GM19438 (cell line): ENCODE measurements around the gene MEGF9.
A peak's percentile ranks its signal among the peaks of the same experiment; 100 is the strongest.

ENCODE experiments used
- ATAC-seq: cut with Tn5 transposase; IDR thresholded peaks from one replicate; pipeline ENCODE4 v1.9.1; 2021; ENCODE audit warnings: low read depth; ENCODE audit not compliant: unreplicated experiment

MEGF9 gene

DNA sequence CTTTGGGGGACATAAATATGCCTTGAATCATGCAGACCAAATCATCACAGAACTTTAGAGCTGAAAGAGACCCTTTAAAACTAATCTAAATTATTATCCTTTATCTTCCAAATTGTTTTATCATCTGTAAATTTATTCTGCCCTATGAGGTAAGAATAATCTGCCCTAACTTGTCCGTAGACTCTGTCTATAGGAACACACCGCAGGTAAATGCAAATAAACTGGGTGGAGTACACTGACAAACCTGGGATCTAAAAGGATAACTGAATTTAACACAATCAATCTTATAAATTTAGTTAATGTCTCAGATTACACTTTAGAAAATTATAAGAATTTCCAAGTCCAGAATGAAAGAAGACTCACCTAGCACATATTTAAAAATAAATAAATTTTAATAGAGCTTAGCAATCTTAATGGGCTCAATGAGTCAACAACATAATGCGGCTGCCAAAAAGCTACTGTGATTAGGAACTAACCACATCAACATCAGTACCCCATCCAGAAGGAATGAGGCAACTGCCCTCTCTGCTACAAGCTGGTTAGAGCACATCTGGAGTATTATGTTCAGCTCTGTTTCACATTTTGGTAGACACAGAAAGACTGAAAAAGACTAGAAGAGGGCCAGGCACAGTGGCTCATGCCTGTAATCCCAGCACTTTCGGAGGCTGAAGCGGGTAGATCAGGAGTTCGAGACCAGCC, 5.6 kb downstream of the MEGF9 start:
- ATAC-seq, result no peak

DNA sequence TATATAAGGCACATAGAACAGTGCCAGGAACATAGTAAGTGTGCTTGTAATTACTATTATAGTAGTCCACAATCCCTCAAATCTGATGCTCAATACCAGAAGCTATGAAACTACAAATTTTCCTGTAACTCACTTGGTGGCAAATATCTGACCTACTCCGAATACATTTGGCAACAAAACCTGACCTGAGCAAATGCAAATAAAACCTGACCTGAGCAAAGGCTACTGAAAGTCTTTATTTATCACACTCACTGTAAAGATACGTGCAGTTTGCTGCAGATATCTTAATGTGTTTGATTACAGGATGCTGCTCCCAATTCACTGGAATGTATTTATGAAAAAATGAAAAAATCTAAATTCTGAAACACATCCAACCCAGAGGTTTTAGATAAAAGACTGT, 7.1 kb downstream of the MEGF9 start:
- no peak for ATAC-seq

DNA sequence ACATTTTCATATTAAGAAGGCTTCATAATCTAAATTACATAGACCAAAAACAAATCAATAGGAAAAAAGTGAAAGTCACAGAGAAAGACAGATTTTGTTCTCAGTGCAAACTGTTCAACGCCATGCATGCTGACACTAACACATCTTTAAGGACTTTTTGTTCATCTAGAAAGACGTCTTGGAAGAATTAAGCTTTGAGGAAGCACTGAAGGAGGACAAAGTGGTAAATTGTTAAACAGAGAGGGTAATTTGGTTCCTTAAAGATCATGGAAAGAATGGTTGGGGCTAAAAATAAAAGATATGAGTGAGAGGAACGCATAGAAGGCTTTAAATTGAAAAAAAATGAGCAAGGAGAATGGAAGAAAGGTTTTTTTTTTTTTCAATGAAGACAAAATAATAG, 9.1 kb downstream of the MEGF9 start:
- ATAC-seq, result no peak

DNA sequence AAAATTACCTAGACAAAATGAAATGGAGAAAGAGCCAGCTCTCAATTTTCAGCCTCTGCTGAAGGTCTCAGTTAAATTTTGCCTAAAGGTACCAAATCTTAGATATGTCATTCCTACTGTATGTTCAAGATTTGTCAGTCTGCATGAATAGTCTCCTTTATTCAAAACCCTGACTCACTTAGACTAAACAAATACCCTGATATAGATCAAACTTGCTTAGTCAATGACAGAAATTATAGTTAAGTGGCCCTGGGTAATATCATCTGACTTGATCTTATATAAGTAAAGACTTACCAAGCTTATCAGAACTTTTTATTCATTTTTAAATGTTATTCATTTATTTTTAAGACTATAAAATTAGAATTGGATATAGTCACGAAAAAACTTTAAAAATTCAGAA, 12.2 kb downstream of the MEGF9 start:
- no peak for ATAC-seq

DNA sequence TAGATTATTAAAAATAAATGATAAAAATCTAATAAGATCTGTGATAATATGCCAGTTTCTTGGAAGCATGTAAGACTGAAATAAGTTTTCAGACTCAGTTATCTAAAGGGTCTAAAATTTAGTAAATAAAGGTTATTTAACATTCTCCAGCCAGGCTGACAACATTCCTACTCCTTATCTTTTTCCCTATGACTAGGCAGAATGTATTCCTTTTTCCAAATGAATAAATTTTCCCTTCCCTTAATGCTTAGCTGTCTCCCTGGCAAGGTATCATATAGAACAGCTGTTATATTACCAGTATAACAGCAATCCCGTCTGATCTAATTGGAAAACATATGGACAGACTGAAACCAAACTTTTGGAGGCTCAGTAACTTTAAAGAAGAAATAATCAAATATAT, 13.0 kb downstream of the MEGF9 start:
- no peak for ATAC-seq

DNA sequence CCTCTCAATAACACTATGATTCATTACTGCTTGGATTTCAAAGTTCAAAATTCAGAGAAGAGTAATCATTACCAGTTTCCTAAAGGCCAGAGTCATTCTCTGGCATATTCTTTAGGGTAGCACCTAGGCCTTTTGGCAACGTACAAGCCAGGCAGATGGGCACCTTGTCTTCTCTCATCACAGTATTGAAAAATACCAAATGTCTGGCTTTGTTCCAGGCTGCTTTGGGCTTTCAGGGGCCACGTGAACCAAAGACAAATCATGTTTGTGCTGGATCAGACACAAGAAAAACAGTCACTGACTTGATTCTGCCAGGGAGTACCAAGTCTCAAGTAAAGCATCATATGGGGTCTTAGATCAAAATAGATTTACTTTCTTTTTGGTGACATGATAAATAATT, 15.5 kb downstream of the MEGF9 start:
- ATAC-seq, result no peak

DNA sequence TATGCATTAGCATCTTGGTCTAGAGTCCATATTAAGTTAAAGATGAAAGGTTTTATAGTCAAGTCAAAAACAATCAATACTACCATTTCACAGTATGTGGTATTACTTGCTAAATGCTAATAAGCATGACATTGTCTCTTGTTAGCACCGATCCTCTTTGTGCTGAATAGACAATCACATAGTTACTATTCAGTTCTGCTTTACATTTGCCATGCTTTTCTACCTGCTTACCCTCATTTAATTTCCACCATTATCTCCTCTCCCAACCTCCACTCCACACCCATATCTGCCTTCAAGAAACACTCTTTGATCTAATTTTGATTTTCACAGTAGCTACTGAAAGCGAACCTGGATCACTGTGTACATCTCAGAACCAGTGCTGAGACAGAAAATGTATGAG, 16.8 kb downstream of the MEGF9 start:
- no peak for ATAC-seq

DNA sequence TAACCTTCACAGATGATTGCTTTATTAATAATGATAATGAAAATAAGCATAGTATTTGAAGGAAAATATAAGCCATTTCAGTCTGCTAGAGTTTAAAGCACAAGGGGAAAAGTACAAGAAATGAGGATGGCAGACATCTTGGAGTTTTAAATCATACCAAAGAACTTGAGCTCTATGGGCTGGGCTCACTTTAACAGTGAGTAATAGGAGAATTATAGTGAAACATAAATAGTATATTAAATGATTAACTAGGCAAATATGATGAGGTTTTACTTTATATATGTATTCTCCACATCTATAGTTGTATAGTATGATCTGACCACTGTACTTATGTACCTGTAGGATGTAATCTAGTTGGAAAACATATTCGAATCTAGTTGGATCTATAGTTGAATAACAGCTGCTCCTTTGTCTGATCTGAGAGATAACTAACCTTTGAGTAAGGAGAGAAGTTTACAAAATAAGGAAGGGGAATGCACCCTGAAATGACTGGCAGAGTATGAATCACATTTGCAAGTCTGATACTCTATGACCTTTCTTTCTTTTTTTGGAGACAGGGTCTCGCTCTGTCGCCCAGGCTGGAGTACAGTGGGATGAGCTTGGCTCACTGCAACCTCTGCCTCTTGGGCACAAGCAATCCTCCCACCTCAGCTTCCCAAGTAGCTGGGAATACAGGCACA, 17.6 kb downstream of the MEGF9 start:
- ATAC-seq, result no peak

DNA sequence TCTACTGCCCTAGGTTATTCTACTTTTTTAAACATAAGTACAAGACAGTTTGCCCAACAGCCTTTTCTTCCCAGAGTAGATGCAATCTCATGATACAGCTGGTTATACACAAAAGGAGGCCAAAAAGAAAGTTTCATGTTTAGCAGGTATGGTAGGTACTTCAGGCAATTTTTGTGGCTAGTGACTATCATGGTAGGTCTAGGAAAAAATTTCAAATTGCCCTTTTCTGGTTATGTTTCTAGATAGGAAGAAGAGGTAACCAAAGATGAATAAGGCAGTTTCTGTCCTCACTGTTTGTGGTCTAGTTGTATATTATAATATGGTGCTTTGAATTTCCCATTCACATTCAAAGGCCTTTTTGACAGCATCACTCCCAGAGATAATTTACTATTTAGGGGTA, 19.7 kb downstream of the MEGF9 start:
- ATAC-seq, result no peak

DNA sequence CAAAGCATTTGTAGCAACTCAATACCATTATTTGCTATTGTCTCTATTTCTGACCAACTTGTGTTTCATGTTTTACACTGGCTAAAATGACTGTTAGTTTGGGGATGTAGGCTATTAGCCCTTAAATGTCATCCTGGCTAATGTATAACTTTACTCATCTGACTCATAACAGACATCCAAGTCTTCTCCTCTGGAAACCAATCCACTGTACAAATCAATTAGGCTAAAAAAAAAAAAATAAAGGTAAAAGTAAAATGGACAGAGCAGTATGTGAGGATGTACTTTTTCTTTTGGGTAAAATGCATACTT, 20.6 kb downstream of the MEGF9 start:
- peak; percentile 58 for ATAC-seq

DNA sequence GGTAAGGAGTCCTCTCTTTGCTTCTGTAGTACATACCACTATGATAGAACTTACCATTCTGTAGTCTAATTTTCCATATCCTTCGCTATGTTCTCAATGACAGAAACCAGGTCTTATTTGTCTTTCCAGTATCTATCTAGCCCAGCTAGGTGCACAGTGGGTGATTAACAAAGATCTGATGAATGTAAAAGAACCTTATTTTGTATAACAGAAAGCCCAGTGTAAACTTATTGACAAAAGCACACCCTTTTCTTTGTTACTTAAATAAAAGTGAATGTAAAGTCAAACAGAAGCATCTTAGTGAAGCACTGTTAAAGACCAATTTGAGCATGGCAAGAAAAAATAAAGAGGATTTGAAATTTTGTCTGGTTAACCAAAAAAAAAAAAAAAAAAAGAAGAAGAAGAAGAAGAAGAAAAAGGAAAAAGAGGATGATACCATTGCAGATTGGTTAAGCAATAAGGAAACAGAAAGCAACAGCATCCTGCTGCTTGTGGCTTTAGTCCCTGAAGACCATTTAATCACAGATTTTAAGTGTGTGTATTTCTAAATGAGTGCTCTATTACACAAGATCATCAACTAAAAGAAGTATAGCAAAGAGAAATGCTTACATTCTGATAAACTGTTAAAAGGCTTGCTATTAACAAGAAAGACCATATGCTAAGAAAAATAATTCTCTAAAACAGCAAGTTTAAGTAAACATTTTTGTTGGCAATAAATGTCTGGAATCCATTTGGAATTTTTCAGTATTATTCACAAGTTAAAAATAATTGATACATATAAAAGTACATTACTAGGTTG, 21.2 kb downstream of the MEGF9 start:
- ATAC-seq, result no peak

DNA sequence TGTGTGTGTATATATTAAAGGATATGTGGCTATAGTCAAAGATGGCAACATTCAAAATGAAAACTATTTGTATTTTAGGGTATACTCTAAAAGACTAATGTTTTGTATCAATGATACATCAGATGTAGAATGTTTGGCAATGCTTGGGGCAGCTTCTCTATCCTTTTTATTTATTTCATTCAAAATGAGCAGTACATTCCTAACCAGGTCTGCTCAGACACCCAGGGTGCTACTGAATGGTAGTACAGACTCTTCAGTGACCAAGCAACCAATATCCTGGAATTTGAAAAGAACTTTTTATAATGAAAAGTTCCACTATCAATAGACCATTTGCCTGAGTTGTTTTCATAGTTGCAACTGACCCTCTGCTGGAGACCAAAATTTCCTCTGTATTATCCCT, 23.9 kb downstream of the MEGF9 start:
- ATAC-seq, result no peak

DNA sequence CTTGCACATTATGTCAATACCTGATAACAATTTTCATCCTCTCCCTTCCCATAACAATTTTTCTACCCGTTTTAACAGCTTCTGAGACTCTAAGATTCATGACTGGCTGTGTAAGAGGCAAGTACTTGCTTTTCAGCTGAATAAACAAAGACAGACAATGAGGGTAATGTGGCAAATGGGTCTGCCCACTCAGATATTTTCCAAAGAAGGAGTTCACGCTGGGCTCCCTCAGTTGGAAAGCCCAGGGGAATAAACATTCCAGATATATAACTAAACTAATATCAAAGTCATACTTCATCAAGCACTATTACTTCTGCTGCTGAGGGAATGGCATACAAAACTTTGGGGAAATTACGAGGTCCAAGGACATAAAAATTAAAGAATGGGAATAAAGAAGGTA, 24.4 kb downstream of the MEGF9 start:
- ATAC-seq, result no peak

DNA sequence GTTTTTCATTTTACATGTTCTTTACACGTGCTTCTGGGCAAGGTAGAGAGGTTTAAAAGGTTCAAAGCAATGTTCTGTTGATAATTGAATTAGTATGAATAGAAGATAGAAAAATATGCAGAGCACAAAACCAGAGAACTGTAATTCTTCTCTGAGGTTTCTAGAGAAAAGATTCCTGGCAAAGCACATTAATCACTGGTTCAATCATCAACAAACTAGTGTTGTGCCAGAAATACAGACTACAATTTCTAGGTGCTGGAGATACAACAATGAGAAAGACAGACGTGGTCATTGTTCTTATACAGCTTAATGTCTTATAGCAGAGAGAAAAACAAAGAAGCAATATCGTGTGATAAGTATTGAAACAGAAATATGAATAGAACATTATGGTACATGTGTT, 25.5 kb downstream of the MEGF9 start:
- no peak for ATAC-seq

DNA sequence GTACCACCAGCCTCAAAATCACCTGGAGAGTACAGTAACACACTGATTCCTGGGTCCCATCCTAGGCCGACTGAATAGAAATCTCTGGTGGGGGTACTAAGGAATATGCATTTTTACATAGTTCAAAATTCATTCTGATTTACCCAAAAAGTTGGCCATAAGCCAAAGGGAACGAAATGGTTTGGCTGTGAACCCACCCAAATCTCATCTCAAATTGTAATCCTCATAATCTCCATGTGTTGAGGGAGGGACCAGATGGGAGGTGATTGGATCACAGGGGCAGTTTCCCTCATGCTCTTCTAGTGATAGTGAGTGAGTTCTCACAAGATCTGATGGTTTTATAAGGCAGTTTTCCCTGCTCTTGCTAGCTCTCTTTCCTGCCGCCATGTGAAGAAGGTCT, 31.1 kb downstream of the MEGF9 start:
- no peak for ATAC-seq

DNA sequence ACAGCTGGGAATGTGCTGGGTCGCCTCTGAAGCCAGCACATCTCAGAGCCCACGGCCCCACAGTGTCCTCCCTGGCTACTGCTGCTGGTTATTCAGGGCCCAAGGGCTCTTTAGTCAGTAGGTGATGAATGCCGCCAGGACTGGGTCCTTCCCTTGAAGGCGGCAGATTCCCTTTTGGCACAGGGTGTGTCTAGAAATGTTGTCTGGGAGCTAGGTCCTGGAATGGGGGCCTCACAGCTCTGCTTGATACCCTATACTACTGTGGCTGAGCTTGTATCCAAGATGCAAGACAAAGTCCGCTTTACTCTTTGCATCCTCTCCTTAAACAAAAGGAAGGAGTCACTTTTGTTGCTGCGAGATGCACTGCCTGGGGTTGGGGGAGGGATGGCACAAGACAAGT, 33.1 kb downstream of the MEGF9 start:
- no peak for ATAC-seq

DNA sequence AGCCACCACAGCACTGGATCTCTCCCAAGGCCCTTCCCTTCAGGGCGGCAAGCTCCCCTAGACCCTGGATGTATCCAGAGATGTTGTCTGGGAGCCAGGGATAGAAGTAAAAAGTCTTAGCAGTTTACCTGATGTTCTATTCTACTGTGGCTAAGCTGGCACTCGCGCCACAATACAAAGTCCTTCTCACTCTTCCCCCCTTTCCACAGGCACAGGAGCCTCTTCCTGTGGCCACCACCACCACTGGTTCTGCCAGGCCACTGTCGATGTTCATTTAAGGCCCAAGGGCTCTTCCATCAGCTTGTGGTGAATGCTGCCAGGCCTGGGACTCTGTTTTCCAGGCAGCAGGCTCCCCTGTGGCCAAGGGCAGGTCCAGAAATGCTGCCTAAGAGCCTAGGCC, 33.7 kb downstream of the MEGF9 start:
- no peak for ATAC-seq

DNA sequence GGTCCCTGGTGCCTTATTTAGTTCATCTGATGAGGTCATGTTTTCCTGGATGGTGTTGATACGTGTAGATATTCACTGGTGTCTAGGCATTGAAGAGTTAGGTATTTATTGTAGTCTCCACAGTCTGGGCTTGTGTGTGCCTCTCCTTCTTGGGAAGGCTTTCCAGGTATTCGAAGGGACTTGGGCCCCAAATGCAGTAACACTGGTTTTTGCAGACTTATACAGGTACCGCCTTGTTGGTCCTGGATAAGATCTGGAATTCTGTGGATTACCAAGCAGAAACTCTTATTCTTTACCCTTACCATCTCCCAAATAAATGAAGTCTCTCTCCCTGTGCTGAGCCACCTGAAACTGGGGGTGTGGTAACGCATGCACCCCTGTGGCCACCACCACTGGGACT, 34.1 kb downstream of the MEGF9 start:
- ATAC-seq, result no peak

DNA sequence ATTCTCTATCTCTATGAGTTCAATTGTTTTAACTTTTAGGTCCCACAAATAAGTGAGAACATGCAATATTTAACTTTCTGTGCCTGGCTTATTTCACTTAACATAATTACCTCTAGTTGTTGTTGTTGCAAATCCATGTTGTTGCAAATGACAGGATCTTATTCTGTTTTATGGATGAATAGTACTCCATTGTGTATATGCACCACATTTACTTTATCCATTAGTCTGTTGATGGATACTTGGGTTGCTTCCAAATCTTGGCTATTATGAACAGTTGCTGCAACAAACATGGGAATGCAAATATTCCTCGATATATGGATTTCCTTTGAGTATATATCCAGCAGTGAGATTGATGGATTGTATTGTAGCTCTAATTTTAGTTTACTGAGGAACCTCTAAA, 36.3 kb downstream of the MEGF9 start:
- no peak for ATAC-seq

DNA sequence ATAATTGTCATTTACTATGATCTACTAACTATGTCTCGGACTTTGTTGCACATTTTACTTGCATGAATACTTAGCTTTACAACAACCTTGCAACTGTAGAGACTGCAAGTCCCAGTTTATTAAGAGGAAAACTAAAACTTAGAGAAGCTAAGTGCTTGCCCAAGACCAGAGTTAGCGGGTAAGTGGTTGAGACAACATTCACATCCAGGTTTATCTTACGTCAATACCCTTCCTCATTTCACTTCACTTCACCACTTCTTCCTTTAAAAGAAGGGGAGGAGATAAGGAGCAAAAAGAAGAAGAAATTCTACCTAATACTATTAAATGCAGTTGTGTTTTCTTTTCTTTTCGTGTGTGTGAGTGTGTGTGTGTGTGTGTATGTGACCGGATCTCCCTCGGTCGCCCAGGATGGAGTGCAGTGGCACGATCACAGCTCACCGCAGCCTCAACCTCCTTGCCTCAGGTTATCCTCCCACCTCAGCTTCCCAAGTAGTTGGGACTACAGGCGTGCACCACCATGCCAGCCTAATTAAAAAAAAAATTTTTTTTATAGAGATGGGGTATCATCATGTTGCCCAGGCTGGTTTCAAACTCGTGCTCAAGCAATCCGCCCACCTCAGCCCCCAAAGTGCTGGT, 37.4 kb downstream of the MEGF9 start:
- ATAC-seq, result no peak

DNA sequence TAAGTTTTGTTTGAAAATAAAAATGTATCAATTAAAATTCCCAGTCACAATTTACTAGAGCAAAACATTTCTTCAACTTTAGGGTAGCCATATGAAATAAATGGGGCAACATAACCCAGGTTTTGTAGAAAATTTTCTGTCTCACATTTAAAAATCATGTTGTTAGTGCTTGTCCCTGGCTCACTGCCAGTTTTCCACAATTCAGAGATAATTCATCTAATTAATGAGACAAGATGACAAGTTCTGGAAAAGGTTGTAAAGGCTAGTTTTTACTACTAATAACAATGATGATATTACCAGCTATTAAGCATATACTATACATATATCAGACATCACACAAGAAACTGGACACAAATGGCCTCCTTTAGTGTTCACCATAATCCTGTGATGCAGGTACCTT, 45.9 kb downstream of the MEGF9 start:
- ATAC-seq, result no peak

DNA sequence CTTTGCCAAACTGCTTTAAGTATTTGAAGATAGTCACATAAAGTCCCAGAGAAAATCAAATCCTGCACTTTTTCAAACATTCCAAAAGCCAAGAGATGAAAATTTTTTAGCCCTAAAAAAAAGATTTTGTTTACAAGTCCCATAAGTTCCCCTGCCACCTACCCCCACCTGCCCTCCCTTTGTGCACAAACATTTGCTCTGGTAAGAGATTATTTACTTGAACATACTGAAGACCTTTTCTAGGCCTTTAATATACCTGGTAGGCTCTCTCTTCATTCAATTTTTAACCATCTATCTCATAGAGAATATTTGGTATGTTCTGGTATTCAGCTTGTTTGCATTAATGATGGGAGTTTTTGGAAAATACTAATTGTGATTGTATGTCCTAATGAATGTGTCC, 50.3 kb downstream of the MEGF9 start:
- ATAC-seq, result no peak
